NCI-H524 treated with DMSO at 0.1 percent for 48 hours (cell line): ENCODE data around the gene PAIP2B.

Experiments used
- DNase-seq: peaks from one replicate; lab custom pipeline; 2025; lab: John Stamatoyannopoulos, UW

PAIP2B gene

GRCh38 chr2:71153585-71154224, 73.2 kb downstream of the PAIP2B start:
- no peak for DNase-seq

DNA sequence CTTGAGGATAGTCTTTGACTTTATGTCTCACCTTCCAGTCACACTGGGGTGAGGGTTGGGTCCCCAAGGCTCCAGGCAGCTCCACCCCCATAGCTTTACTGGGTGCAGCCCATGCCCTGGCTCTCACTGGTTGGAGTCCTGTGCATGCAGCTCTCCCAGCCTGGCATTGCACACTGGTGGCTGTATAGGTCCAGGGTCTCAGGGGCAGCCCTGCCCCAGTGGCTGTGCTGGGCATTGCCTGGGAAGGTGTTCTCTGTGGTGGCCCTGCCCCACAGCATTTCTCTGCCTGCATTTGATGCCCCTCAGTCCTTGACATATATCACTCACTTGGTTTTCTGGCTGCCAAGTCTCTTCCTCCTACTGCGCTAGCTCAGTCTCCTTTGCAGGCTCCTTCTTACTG, 75.3 kb downstream of the PAIP2B start:
- DNase-seq, result no peak

- no peak for DNase-seq
Observed at GRCh38 chr2:71150082-71150816, 76.7 kb downstream of the PAIP2B start.

- no peak for DNase-seq
Observed at GRCh38 chr2:71148506-71149063, 78.3 kb downstream of the PAIP2B start.

GRCh38 chr2:71143782-71144181, 83.1 kb downstream of the PAIP2B start:
- no peak for DNase-seq

DNA sequence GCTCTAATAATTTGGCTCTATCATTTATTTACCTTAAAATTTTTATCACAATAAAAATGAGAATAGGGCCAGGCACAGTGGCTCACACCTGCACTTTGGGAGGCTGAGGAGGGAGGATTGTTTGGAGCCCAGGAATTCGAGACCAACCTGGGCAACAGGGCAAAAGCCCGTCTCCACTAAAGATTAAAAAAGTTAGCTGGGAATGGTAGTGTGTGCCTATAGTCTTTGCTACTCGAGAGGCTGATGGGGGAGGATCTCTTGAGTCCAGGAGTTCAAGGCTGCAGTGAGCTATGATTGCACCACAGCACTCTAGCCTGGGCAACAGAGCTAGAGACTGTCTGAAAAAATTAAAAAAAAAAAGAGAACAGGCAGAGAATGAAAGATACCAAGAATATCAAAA, 90.7 kb downstream of the PAIP2B start:
- DNase-seq, result no peak

DNA sequence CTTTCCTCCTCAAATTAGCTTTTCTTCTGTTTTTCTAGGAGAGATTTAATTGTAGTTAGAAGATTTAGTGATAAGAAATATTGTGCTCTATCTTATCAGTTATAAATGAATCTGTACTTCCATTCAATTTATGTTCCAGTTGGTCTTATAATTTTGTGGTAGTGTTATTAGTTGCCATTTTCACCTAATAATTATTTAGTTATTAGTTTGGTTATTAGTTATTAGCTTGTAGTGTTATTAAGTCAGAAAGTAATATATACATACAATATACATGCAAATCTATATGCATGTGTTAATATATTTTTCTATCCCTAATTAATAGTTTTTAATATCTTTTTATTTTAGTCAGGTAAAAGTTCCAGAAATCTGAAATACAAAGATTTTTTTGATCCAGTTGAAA, 93.3 kb downstream of the PAIP2B start:
- DNase-seq, result no peak
